H1 (cell line): ENCODE measurements around the gene GRIN2C. TPM values are rescaled to one million over a fixed set of nuclear protein-coding genes. Genes with fewer than 3 reads are reported as not detected.

ENCODE experiments used
- CTCF ChIA-PET: fragments of 300-600 bp; sonication (Branson Sonifier 250); formaldehyde crosslinking; loops from one replicate; lab custom pipeline; 2021; ENCODE audit not compliant: partially characterized antibody; lab: Charles Lee
- POLR2A ChIA-PET: fragments of 300-600 bp; sonication (Branson Sonifier 250); formaldehyde crosslinking; loops from one replicate; lab custom pipeline; 2021; ENCODE audit warnings: inconsistent platforms; ENCODE audit not compliant: partially characterized antibody; lab: Charles Lee
- DNase-seq, 2 experiments: peaks; one replicate each; pipeline versions ENCODE4 v3.0.0 to v3.0.0-alpha.2; 2010 to 2022; ENCODE audit warnings: low spot score in 2 of 2, low read depth in 1 of 2, mixed read lengths in 1 of 2
- FAIRE-seq: peaks from 2 replicates; lab custom pipeline; 2011; peaks lifted over from hg19 to GRCh38; lab: Jason Lieb, UNC
- H2AFZ ChIP-seq: 2 replicates; pipeline ENCODE4 v1.8.1; 2012; ENCODE audit warnings: low read length, inconsistent platforms
- H2AK5ac ChIP-seq: 2 replicates; pipeline ENCODE4 v1.6.1; 2013; ENCODE audit warnings: low read depth, low read length
- H2BK120ac ChIP-seq: replicated peaks from 2 replicates; pipeline ENCODE3; 2013; ENCODE audit warnings: low read depth, low read length, inconsistent platforms
- H2BK12ac ChIP-seq: 2 replicates; pipeline ENCODE4 v1.6.1; 2013; ENCODE audit warnings: low read depth, low read length
- H2BK15ac ChIP-seq: 2 replicates; pipeline ENCODE4 v1.6.1; 2013; ENCODE audit warnings: low read length
- H2BK20ac ChIP-seq: 2 replicates; pipeline ENCODE4 v1.6.1; 2013; ENCODE audit warnings: low read length
- H2BK5ac ChIP-seq: 2 replicates; pipeline ENCODE4 v1.6.1; 2013; ENCODE audit warnings: low read depth, low read length
- H3K14ac ChIP-seq: 2 replicates; pipeline ENCODE4 v1.6.1; 2013; ENCODE audit warnings: inconsistent platforms; ENCODE audit not compliant: insufficient read length
- H3K18ac ChIP-seq: 2 replicates; pipeline ENCODE4 v1.6.1; 2013; ENCODE audit warnings: low read length; ENCODE audit errors: extremely low read depth
- H3K23ac ChIP-seq: 2 replicates; pipeline ENCODE4 v1.6.1; 2013; ENCODE audit warnings: inconsistent platforms; ENCODE audit not compliant: insufficient read length
- H3K23me2 ChIP-seq: 2 replicates; pipeline ENCODE4 v1.6.1; 2013; ENCODE audit warnings: low read depth, low read length
- H3K27ac ChIP-seq: 2 replicates; pipeline ENCODE4 v1.6.1; 2011; ENCODE audit warnings: low read depth, low read length, inconsistent platforms
- H3K27me3 ChIP-seq, 4 experiments: replicated peaks in 1 of 4; 1 replicate in 1 of 4; 2 replicates in 3 of 4; pipeline versions ENCODE4 v1.6.1 to v1.8.1; 2011 to 2013; ENCODE audit warnings: low read length in 3 of 4, mild to moderate bottlenecking in 3 of 4, inconsistent platforms in 2 of 4, mixed read lengths in 2 of 4, moderate library complexity in 1 of 4; ENCODE audit not compliant: control insufficient read depth in 3 of 4, insufficient read depth in 3 of 4; ENCODE audit errors: extremely low read depth in 1 of 4
- H3K36me3 ChIP-seq, 4 experiments: 2 replicates each; pipeline versions ENCODE4 v1.6.1 to v1.8.1; 2011 to 2013; ENCODE audit warnings: mild to moderate bottlenecking in 4 of 4, low read length in 3 of 4, moderate library complexity in 2 of 4, control low read depth in 1 of 4, inconsistent platforms in 1 of 4; ENCODE audit not compliant: insufficient read depth in 4 of 4, control insufficient read depth in 2 of 4
- H3K4ac ChIP-seq: replicated peaks from 2 replicates; pipeline ENCODE3; 2013; ENCODE audit warnings: low read length, low read depth, mixed read lengths, inconsistent platforms; ENCODE audit not compliant: insufficient read length
- H3K4me1 ChIP-seq, 4 experiments: replicated peaks in 1 of 4; 1 replicate in 1 of 4; 2 replicates in 3 of 4; pipeline versions ENCODE4 v1.6.1 to v1.8.1; 2011 to 2013; ENCODE audit warnings: low read length in 3 of 4, inconsistent platforms in 2 of 4, mixed read lengths in 1 of 4; ENCODE audit not compliant: insufficient read depth in 4 of 4, control insufficient read depth in 3 of 4
- H3K4me2 ChIP-seq, 2 experiments: 2 replicates each; pipeline versions ENCODE4 v1.6.1 to v1.8.1; 2011 to 2013; ENCODE audit warnings: low read depth in 2 of 2, low read length in 2 of 2, control low read depth in 1 of 2, inconsistent platforms in 1 of 2, mild to moderate bottlenecking in 1 of 2; ENCODE audit not compliant: insufficient read depth in 1 of 2
- H3K4me3 ChIP-seq, 4 experiments: fragments of 200-600, 300-600 bp in 1 of 4; sonication (generic), shearing (Covaris generic), sonication (Bioruptor Twin) in 1 of 4; 2 replicates each; pipeline versions ENCODE4 v1.5.1 to v1.8.1; 2011 to 2016; ENCODE audit warnings: low read length in 4 of 4, low read depth in 3 of 4, control low read depth in 2 of 4, inconsistent platforms in 2 of 4, mild to moderate bottlenecking in 2 of 4, mixed read lengths in 1 of 4, moderate library complexity in 1 of 4; ENCODE audit not compliant: insufficient read depth in 2 of 4; ENCODE audit errors: extremely low read depth in 1 of 4
- H3K56ac ChIP-seq: replicated peaks from 2 replicates; pipeline ENCODE3; 2013; ENCODE audit warnings: low read depth, mild to moderate bottlenecking, mixed read lengths, low read length, inconsistent platforms; ENCODE audit not compliant: insufficient read length
- H3K79me1 ChIP-seq: 2 replicates; pipeline ENCODE4 v1.6.1; 2013; ENCODE audit warnings: low read depth, low read length, control low read depth
- H3K79me2 ChIP-seq, 2 experiments: 2 replicates each; pipeline versions ENCODE4 v1.6.1 to v1.8.1; 2012 to 2013; ENCODE audit warnings: low read length in 2 of 2, mild to moderate bottlenecking in 2 of 2, inconsistent platforms in 1 of 2; ENCODE audit not compliant: insufficient read depth in 2 of 2, control insufficient read depth in 1 of 2
- H3K9ac ChIP-seq, 4 experiments: replicated peaks in 1 of 4; 1 replicate in 1 of 4; 2 replicates in 3 of 4; pipeline versions ENCODE4 v1.6.1 to v1.8.1; 2011 to 2013; ENCODE audit warnings: low read depth in 3 of 4, low read length in 3 of 4, control low read depth in 2 of 4, mild to moderate bottlenecking in 2 of 4, moderate library complexity in 2 of 4, inconsistent platforms in 1 of 4; ENCODE audit errors: extremely low read depth in 1 of 4
- H3K9me3 ChIP-seq, 2 experiments: 2 replicates each; pipeline versions ENCODE4 v1.6.1 to v1.8.1; 2012 to 2013; ENCODE audit warnings: mild to moderate bottlenecking in 2 of 2, moderate library complexity in 2 of 2, control low read depth in 1 of 2, inconsistent platforms in 1 of 2, low read depth in 1 of 2, low read length in 1 of 2, mixed read lengths in 1 of 2; ENCODE audit not compliant: insufficient read depth in 2 of 2
- H4K20me1 ChIP-seq, 2 experiments: replicated peaks in 1 of 2; 2 replicates each; pipeline versions ENCODE3 to v1.8.1; 2011 to 2013; ENCODE audit warnings: inconsistent platforms in 2 of 2, low read length in 2 of 2, mild to moderate bottlenecking in 1 of 2; ENCODE audit not compliant: insufficient read depth in 2 of 2, control insufficient read depth in 1 of 2
- H4K5ac ChIP-seq: 2 replicates; pipeline ENCODE4 v1.6.1; 2013; ENCODE audit warnings: low read length, low read depth, mixed read lengths, inconsistent platforms; ENCODE audit not compliant: insufficient read length
- H4K8ac ChIP-seq: 2 replicates; pipeline ENCODE4 v1.8.0; 2013; ENCODE audit warnings: mild to moderate bottlenecking, moderate library complexity, low read length, inconsistent platforms; ENCODE audit not compliant: insufficient read depth; ENCODE audit errors: extremely low read depth
- H4K91ac ChIP-seq: replicated peaks from 2 replicates; pipeline ENCODE3; 2013; ENCODE audit warnings: low read length, mixed read lengths, inconsistent platforms; ENCODE audit not compliant: insufficient read length
- CBX8 ChIP-seq: fragments of 300-800, 300-1000 bp; sonication (generic); IDR thresholded peaks from 2 replicates; pipeline ENCODE4 v1.7.1; 2016; ENCODE audit warnings: low read depth, low read length, borderline replicate concordance
- CEBPB ChIP-seq: IDR thresholded peaks from 2 replicates; pipeline ENCODE4 v1.6.1; 2012; ENCODE audit warnings: low read depth, low read length
- CHD1 ChIP-seq: IDR thresholded peaks from 2 replicates; pipeline ENCODE4 v1.6.1; 2012; ENCODE audit warnings: low read depth, low read length, improper control_type of control experiment
- CREB1 ChIP-seq: IDR thresholded peaks from 2 replicates; pipeline ENCODE4 v1.6.1; 2012; ENCODE audit warnings: inconsistent platforms
- E2F6 ChIP-seq: IDR thresholded peaks from 2 replicates; pipeline ENCODE4 v1.6.1; 2012; ENCODE audit warnings: inconsistent platforms
- JUND ChIP-seq: IDR thresholded peaks from 2 replicates; pipeline ENCODE4 v1.6.1; 2011; ENCODE audit warnings: mild to moderate bottlenecking, improper control_type of control experiment, low read length
- POU5F1 ChIP-seq: IDR thresholded peaks from 2 replicates; pipeline ENCODE4 v1.6.1; 2011; ENCODE audit warnings: low read depth, mild to moderate bottlenecking, low read length, moderate library complexity
- RBBP5 ChIP-seq: IDR thresholded peaks from 2 replicates; pipeline ENCODE4 v1.7.1; 2012; ENCODE audit warnings: low read depth, mild to moderate bottlenecking, inconsistent platforms, low read length, moderate library complexity, borderline replicate concordance
- RNF2 ChIP-seq: fragments of 200-900, 300-1000 bp; sonication (generic); IDR thresholded peaks from 2 replicates; pipeline ENCODE4 v1.7.1; 2016; ENCODE audit warnings: borderline replicate concordance, low read depth, mild to moderate bottlenecking, antibody characterized with exemption, low read length; ENCODE audit not compliant: poor library complexity, severe bottlenecking; ENCODE audit errors: missing control alignments
- SAP30 ChIP-seq: fragments of 300-600 bp; sonication (generic); IDR thresholded peaks from 2 replicates; pipeline ENCODE4 v1.7.1; 2012; ENCODE audit warnings: low read length, moderate library complexity, mild to moderate bottlenecking, inconsistent platforms; ENCODE audit not compliant: insufficient read depth, insufficient replicate concordance
- SP1 ChIP-seq: IDR thresholded peaks from 2 replicates; pipeline ENCODE4 v1.6.1; 2011; ENCODE audit warnings: low read depth, low read length
- SRF ChIP-seq: IDR thresholded peaks from 2 replicates; pipeline ENCODE4 v1.6.1; 2011; ENCODE audit warnings: mild to moderate bottlenecking, low read depth, low read length, moderate library complexity
- YY1 ChIP-seq: IDR thresholded peaks from 2 replicates; pipeline ENCODE4 v1.6.1; 2011; ENCODE audit warnings: low read depth, mild to moderate bottlenecking, low read length
- ZNF274 ChIP-seq: IDR thresholded peaks from 2 replicates; pipeline ENCODE4 v1.7.0; 2012; ENCODE audit warnings: low read length, borderline replicate concordance; ENCODE audit errors: extremely low read depth
- WGBS, 2 experiments: shearing (Covaris generic) in 1 of 2; methylation state at CpG; one replicate each; pipeline versions ENCODE4 v1.1.6 to v1.1.7; 2013 to 2015; ENCODE audit warnings: low lambda C conversion rate in 2 of 2, mixed read lengths in 2 of 2, inconsistent platforms in 1 of 2, low coverage in 1 of 2, missing lambda C conversion rate in 1 of 2; ENCODE audit not compliant: insufficient replicate concordance in 2 of 2, insufficient coverage in 1 of 2, insufficient read length in 1 of 2; ENCODE audit errors: extremely low coverage in 1 of 2, missing lambda C conversion rate in 1 of 2; 5-methylcytosine and 5-hydroxymethylcytosine counted together
- polyA plus RNA-seq, 7 experiments: library from polyadenylated mRNA; depleted of rRNA in 3 of 7; stranded (reverse) in 5 of 7; unstranded in 2 of 7; fragments of >200 nt in 5 of 7; fragments of 200-250 nt in 2 of 7; gene quantifications; 1 replicate in 5 of 7; 2 replicates in 1 of 7; 4 replicates in 1 of 7; pipeline versions ENCODE4 v1.2.1 to v1.2.3, GENCODE V29; 2011 to 2013; ENCODE audit warnings: missing spikeins in 2 of 7, mixed read lengths in 2 of 7
- total RNA-seq: library from RNA; stranded (reverse); fragmentation: NEBNext Ultra II Directional; extraction: Animal tissue kit (Norgen Biotek cat#: 25700); gene quantifications from 2 replicates; pipeline ENCODE4 v1.2.1, GENCODE V29; 2021

The GRIN2C gene
- total and polyA plus RNA-seq, 2 of the 8 experiments (the other 6 are each of a cell fraction or from before 2014, with no cell fraction given): 0.06 to 0.07 TPM

DNA sequence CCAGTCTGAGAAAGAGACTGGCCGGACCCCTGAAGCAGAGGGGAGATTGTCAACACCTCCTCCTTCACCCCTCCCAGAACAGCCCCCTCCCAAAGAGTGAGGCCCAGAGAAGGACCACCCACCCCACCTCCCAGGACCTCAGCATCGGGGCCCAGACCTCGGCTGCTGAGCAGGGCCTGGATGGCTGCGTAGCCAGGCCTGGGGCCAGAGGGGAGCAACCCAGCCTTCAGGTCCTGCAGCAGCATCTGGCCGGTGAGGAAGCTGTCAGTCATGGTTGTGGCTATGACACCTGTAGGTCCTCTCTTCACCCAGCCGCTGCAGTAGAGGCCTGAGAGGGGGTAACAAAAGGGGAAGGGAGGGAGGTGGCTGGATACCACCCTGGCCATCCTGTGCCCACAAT lies 3.2 kb upstream of the GRIN2C start:
- no peak overlapping the region for H3K4me2 ChIP-seq
- H3K79me1 ChIP-seq: no peaks in the 10 kb centered on the region
- 86% methylated on average over 6 of the region's 6 CpGs; no CpG with 5 or more reads in 1 of the 2 experiments for WGBS, 2 experiments
- no peak overlapping the region for H3K9ac ChIP-seq
- peaks cover 2 to 9% of the 10 kb centered on the region in 2 experiments for H4K20me1 ChIP-seq
- H3K27me3 ChIP-seq: peaks cover 36 to 42% (median 39%) of the 10 kb centered on the region in 4 experiments
- no peak overlapping the region for H3K4ac ChIP-seq
- H3K36me3 ChIP-seq: peaks cover 0 to 17% (median under 1%) of the 10 kb centered on the region in 4 experiments; a peak in 2 of 8 replicates
- DNase-seq: no peak
- peaks cover 0 to 8% (median 5%) of the 10 kb centered on the region in 4 experiments; a peak in 4 of 7 replicates for H3K4me1 ChIP-seq
- no peak overlapping the region for H2BK12ac ChIP-seq
- no peak overlapping the region for H4K91ac ChIP-seq
- ChIA-PET CTCF (interaction anchor here (0.6 to 99.6 kb wide), 33 partner anchors 19 to 501 kb away, joined by 3 to 2981 read pairs (median 4); partner anchors contain the start of genes BTBD17, FDXR, GRIN2C and MRPL58), POLR2A (interaction anchor here (1.1 to 3.5 kb wide), 8 partner anchors 10 to 126 kb away, joined by 3 to 17 read pairs (median 4); partner anchors contain the start of gene FDXR)
- no peak overlapping the region for H4K8ac ChIP-seq
- H3K18ac ChIP-seq: no peak overlapping the region
- no peak overlapping the region for H4K5ac ChIP-seq
- H2BK20ac ChIP-seq: no peak overlapping the region
- no peak overlapping the region for H2BK5ac ChIP-seq
- H2AFZ ChIP-seq: no peak overlapping the region
- H2AK5ac ChIP-seq: no peak overlapping the region
- no peak overlapping the region for H3K27ac ChIP-seq
- H3K23ac ChIP-seq: no peak overlapping the region
- no peak overlapping the region for H2BK120ac ChIP-seq
- H3K14ac ChIP-seq: no peak overlapping the region
- H2BK15ac ChIP-seq: no peak overlapping the region
- H3K56ac ChIP-seq: no peak overlapping the region
- no peaks in the 10 kb centered on the region for H3K9me3 ChIP-seq
- no peaks in the 10 kb centered on the region; the same call in 1 of the 2 replicates for H3K23me2 ChIP-seq
- no peaks in the 10 kb centered on the region for H3K79me2 ChIP-seq
- no peak for FAIRE-seq
- H3K4me3 ChIP-seq: no peak overlapping the region
- no peak for TF ChIP-seq JUND
- TF ChIP-seq E2F6: no peak
- TF ChIP-seq YY1: no peak
- no peak for TF ChIP-seq RBBP5
- no peak for TF ChIP-seq CEBPB
- TF ChIP-seq ZNF274: no peak
- no peak for TF ChIP-seq SAP30
- TF ChIP-seq POU5F1: no peak
- TF ChIP-seq RNF2: no peak
- no peak for TF ChIP-seq CHD1
- TF ChIP-seq SRF: no peak
- no peak for TF ChIP-seq CBX8
- no peak for TF ChIP-seq SP1
- no peak for TF ChIP-seq CREB1
